K562 (cell line): Measurements from ENCODE around the gene ECSIT.

Source experiments
- EGR1 ChIP-seq: fragments of 450-650 bp; conservative IDR thresholded peaks from 2 replicates; pipeline ENCODE4 v1.6.1; 2017; ENCODE audit warnings: mild to moderate bottlenecking
- GABPB2 ChIP-seq: fragments of 250-450 bp; sonication (Bioruptor Pico); conservative IDR thresholded peaks from 2 replicates; pipeline ENCODE4 v1.5.1; 2021; ENCODE audit warnings: mild to moderate bottlenecking
- HMGN3 ChIP-seq: IDR thresholded peaks from 2 replicates; pipeline ENCODE4 v1.6.1; 2011; ENCODE audit warnings: borderline replicate concordance, low read depth, mild to moderate bottlenecking, mixed read lengths, low read length; ENCODE audit not compliant: insufficient read length; ENCODE audit errors: extremely low read depth
- NR1H2 ChIP-seq: sonication (generic); formaldehyde crosslinking; IDR thresholded peaks from 2 replicates; pipeline ENCODE4 v1.4.0; 2020; ENCODE audit warnings: mild to moderate bottlenecking, missing genetic modification reagents
- ZBTB43 ChIP-seq: sonication (generic); formaldehyde crosslinking; IDR thresholded peaks from 2 replicates; pipeline ENCODE4 v1.8.0; 2023; ENCODE audit warnings: mild to moderate bottlenecking, missing genetic modification reagents
- TF ChIP-seq, protein P1 (sequence below): sonication (generic); formaldehyde crosslinking; IDR thresholded peaks from 2 replicates; pipeline ENCODE4 v1.8.0; 2022; ENCODE audit warnings: missing genetic modification reagents, mild to moderate bottlenecking, moderate library complexity, borderline replicate concordance
- TF ChIP-seq, protein P2 (sequence below): fragments of 450-650 bp; IDR thresholded peaks from 2 replicates; pipeline ENCODE4 v1.6.1; 2017; ENCODE audit warnings: antibody characterized with exemption
- TF ChIP-seq, protein P3 (sequence below), 2 experiments: fragments of 450-650 bp in 1 of 2; sonication (generic) in 1 of 2; formaldehyde crosslinking in 1 of 2; IDR thresholded peaks in 1 of 2; conservative IDR thresholded peaks in 1 of 2; 2 replicates each; pipeline versions ENCODE4 v1.6.1 to v1.8.1; 2016 to 2023; ENCODE audit warnings: mild to moderate bottlenecking in 2 of 2, moderate library complexity in 2 of 2, inconsistent platforms in 1 of 2, missing genetic modification reagents in 1 of 2

- TF ChIP-seq NR1H2 (CRISPR knock-in tag) (no peak), EGR1 (no peak), ZBTB43 (CRISPR knock-in tag) (no peak), GABPB2 (no peak), HMGN3 (no peak)
- TF ChIP-seq, protein P1, sequence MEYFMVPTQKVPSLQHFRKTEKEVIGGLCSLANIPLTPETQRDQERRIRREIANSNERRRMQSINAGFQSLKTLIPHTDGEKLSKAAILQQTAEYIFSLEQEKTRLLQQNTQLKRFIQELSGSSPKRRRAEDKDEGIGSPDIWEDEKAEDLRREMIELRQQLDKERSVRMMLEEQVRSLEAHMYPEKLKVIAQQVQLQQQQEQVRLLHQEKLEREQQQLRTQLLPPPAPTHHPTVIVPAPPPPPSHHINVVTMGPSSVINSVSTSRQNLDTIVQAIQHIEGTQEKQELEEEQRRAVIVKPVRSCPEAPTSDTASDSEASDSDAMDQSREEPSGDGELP (CRISPR knock-in tag) = peak; percentile 37; the same call in 1 of the 2 replicates
- TF ChIP-seq, protein P2, sequence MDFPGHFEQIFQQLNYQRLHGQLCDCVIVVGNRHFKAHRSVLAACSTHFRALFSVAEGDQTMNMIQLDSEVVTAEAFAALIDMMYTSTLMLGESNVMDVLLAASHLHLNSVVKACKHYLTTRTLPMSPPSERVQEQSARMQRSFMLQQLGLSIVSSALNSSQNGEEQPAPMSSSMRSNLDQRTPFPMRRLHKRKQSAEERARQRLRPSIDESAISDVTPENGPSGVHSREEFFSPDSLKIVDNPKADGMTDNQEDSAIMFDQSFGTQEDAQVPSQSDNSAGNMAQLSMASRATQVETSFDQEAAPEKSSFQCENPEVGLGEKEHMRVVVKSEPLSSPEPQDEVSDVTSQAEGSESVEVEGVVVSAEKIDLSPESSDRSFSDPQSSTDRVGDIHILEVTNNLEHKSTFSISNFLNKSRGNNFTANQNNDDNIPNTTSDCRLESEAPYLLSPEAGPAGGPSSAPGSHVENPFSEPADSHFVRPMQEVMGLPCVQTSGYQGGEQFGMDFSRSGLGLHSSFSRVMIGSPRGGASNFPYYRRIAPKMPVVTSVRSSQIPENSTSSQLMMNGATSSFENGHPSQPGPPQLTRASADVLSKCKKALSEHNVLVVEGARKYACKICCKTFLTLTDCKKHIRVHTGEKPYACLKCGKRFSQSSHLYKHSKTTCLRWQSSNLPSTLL = no peak
- TF ChIP-seq, protein P3, sequence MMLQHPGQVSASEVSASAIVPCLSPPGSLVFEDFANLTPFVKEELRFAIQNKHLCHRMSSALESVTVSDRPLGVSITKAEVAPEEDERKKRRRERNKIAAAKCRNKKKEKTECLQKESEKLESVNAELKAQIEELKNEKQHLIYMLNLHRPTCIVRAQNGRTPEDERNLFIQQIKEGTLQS (IDR thresholded peaks at IDR 0.05) = no peak
- TF ChIP-seq, protein P3 (CRISPR knock-in tag; conservative IDR thresholded peaks at IDR 0.05) = no peak
These were observed 22.8 kb upstream of the ECSIT start for GRCh38 chr19:11551603-11552235.
